ENCODE measurements around the gene WDHD1. TPM values are rescaled to one million over a fixed set of nuclear protein-coding genes. Genes with fewer than 3 reads are reported as not detected.

Gene WDHD1
- total and polyA plus RNA-seq, 2 of the 8 experiments (the other 6 are each of a cell fraction or from before 2014, with no cell fraction given): 17.8 to 87.9 TPM

GRCh38 chr14:54889919-54890318 is 137.0 kb downstream of the WDHD1 start:
- DNase-seq (ENCODE audit: low read depth in 1 of 2, low spot score in 2 of 2) (no peak), FAIRE-seq (no peak)
- Histone ChIP-seq H3K4me2 (ENCODE audit: insufficient read depth in 1 of 2, low read depth in 2 of 2, low read length in 2 of 2) (no peak overlapping the region), H4K8ac (ENCODE audit: extremely low read depth, insufficient read depth, low read length) (no peak overlapping the region), H2BK20ac (ENCODE audit: low read length) (no peak overlapping the region), H3K27me3 (replicated peaks in 1 of 4; ENCODE audit: control insufficient read depth in 3 of 4, extremely low read depth in 1 of 4, insufficient read depth in 3 of 4, low read length in 3 of 4) (no peaks in the 10 kb centered on the region), H3K4me3 (ENCODE audit: extremely low read depth in 1 of 4, insufficient read depth in 2 of 4, low read depth in 3 of 4, low read length in 4 of 4) (no peak overlapping the region), H3K56ac (replicated peaks; ENCODE audit: insufficient read length, low read depth, low read length) (no peak overlapping the region), H3K9me3 (ENCODE audit: insufficient read depth in 2 of 2, low read depth in 1 of 2, low read length in 1 of 2) (no peaks in the 10 kb centered on the region), H3K36me3 (ENCODE audit: control insufficient read depth in 2 of 4, insufficient read depth in 4 of 4, low read length in 3 of 4) (no peaks in the 10 kb centered on the region), H4K91ac (replicated peaks; ENCODE audit: insufficient read length, low read length) (no peak overlapping the region), H2BK5ac (ENCODE audit: low read depth, low read length) (no peak overlapping the region), H2BK15ac (ENCODE audit: low read length) (no peak overlapping the region), H3K4me1 (replicated peaks in 1 of 4; ENCODE audit: control insufficient read depth in 3 of 4, insufficient read depth in 4 of 4, low read length in 3 of 4) (peaks cover 0 to 6% (median 3%) of the 10 kb centered on the region in 4 experiments; a peak in 3 of 7 replicates), H4K5ac (ENCODE audit: insufficient read length, low read depth, low read length) (no peak overlapping the region), H4K20me1 (replicated peaks in 1 of 2; ENCODE audit: control insufficient read depth in 1 of 2, insufficient read depth in 2 of 2, low read length in 2 of 2) (peaks cover 0 to 2% of the 10 kb centered on the region in 2 experiments), H3K23me2 (ENCODE audit: low read depth, low read length) (no peaks in the 10 kb centered on the region), H3K4ac (replicated peaks; ENCODE audit: insufficient read length, low read depth, low read length) (no peak overlapping the region), H3K18ac (ENCODE audit: extremely low read depth, low read length) (no peak overlapping the region), H2AK5ac (ENCODE audit: low read depth, low read length) (no peak overlapping the region), H2BK120ac (replicated peaks; ENCODE audit: low read depth, low read length) (no peak overlapping the region), H2AFZ (ENCODE audit: low read length) (no peak overlapping the region), H3K79me1 (ENCODE audit: low read depth, low read length) (no peaks in the 10 kb centered on the region), H3K27ac (ENCODE audit: low read depth, low read length) (no peak overlapping the region), H2BK12ac (ENCODE audit: low read depth, low read length) (no peak overlapping the region), H3K9ac (replicated peaks in 1 of 4; ENCODE audit: extremely low read depth in 1 of 4, low read depth in 3 of 4, low read length in 3 of 4) (no peak overlapping the region), H3K79me2 (ENCODE audit: control insufficient read depth in 1 of 2, insufficient read depth in 2 of 2, low read length in 2 of 2) (no peaks in the 10 kb centered on the region), H3K14ac (ENCODE audit: insufficient read length) (no peak overlapping the region), H3K23ac (ENCODE audit: insufficient read length) (no peak overlapping the region)
- TF ChIP-seq CBX5 (IDR thresholded peaks at IDR 0.05; ENCODE audit: low read depth, low read length) (no peak), ATF3 (IDR thresholded peaks at IDR 0.05; ENCODE audit: insufficient read depth, low read depth, low read length) (no peak), NRF1 (IDR thresholded peaks at IDR 0.05; ENCODE audit: low read depth, low read length) (no peak), RBBP5 (IDR thresholded peaks at IDR 0.05; ENCODE audit: borderline replicate concordance, low read depth, low read length) (no peak), POLR2AphosphoS5 (IDR thresholded peaks at IDR 0.05; ENCODE audit: low read depth, low read length) (no peak), CREB1 (IDR thresholded peaks at IDR 0.05) (no peak), TAF7 (optimal IDR thresholded peaks at IDR 0.05; ENCODE audit: borderline replicate concordance, low read depth, low read length) (no peak), JUN (IDR thresholded peaks at IDR 0.05; ENCODE audit: low read depth, low read length) (no peak), EP300 (IDR thresholded peaks at IDR 0.05; ENCODE audit: borderline replicate concordance in 1 of 2, low read depth in 2 of 2, low read length in 2 of 2) (no peak)
- CTCF ChIA-PET (ENCODE audit: partially characterized antibody): interaction anchor here (1.4 kb wide), 1 partner anchor 74 kb away, joined by 3 read pairs; no protein-coding TSS in a partner anchor
- WGBS, 2 experiments (ENCODE audit: extremely low coverage in 1 of 2, insufficient coverage in 1 of 2, insufficient read length in 1 of 2, insufficient replicate concordance in 2 of 2, low coverage in 1 of 2, low lambda C conversion rate in 2 of 2, missing lambda C conversion rate in 1 of 2): 92% methylated on average over 8 of the region's 8 CpGs; no CpG with 5 or more reads in 1 of the 2 experiments
- POLR2A ChIA-PET (ENCODE audit: partially characterized antibody): interaction anchor here (1.2 kb wide), 1 partner anchor 11 kb away, joined by 3 read pairs; no protein-coding TSS in a partner anchor

Measured in H1 (cell line).